RWPE2 (cell line): Measurements from ENCODE around the gene PIWIL4.

Experiments used
- ATAC-seq: fragments of 200-7000 bp; cut with Tn5 transposase; 3 replicates; pipeline ENCODE4 v1.9.1; 2021; ENCODE audit warnings: low read depth
- DNase-seq: peaks from one replicate; pipeline ENCODE4 v3.0.0-alpha.2; 2020; ENCODE audit warnings: low spot score
- H3K27ac ChIP-seq: fragments of 450-650 bp; 2 replicates; pipeline ENCODE4 v1.5.1; 2017; ENCODE audit warnings: mild to moderate bottlenecking; ENCODE audit not compliant: poor library complexity, severe bottlenecking
- H3K27me3 ChIP-seq: fragments of 250-450 bp; sonication (Bioruptor Pico); 2 replicates; pipeline ENCODE4 v1.5.1; 2021; ENCODE audit warnings: mild to moderate bottlenecking, moderate library complexity; ENCODE audit not compliant: insufficient read depth, poor library complexity, severe bottlenecking
- H3K36me3 ChIP-seq: fragments of 250-450 bp; sonication (Bioruptor Pico); 2 replicates; pipeline ENCODE4 v1.5.1; 2020; ENCODE audit warnings: low read depth, mild to moderate bottlenecking, moderate library complexity
- H3K4me1 ChIP-seq: fragments of 250-450 bp; sonication (Bioruptor Pico); 2 replicates; pipeline ENCODE4 v1.5.1; 2021; ENCODE audit warnings: mild to moderate bottlenecking, moderate library complexity; ENCODE audit not compliant: insufficient read depth, poor library complexity, severe bottlenecking
- H3K4me3 ChIP-seq: fragments of 250-450 bp; sonication (Bioruptor Pico); 2 replicates; pipeline ENCODE4 v1.5.1; 2021; ENCODE audit warnings: mild to moderate bottlenecking, moderate library complexity; ENCODE audit not compliant: severe bottlenecking
- H3K9me3 ChIP-seq: fragments of 250-450 bp; sonication (Bioruptor Pico); 2 replicates; pipeline ENCODE4 v1.5.1; 2021; ENCODE audit warnings: mild to moderate bottlenecking, moderate library complexity; ENCODE audit not compliant: severe bottlenecking
- TF ChIP-seq, protein P1 (sequence below): fragments of 450-650 bp; IDR thresholded peaks from one replicate; pipeline ENCODE4 v1.5.1; 2017; ENCODE audit warnings: mild to moderate bottlenecking, moderate library complexity; ENCODE audit not compliant: poor library complexity, severe bottlenecking

Gene PIWIL4

DNA sequence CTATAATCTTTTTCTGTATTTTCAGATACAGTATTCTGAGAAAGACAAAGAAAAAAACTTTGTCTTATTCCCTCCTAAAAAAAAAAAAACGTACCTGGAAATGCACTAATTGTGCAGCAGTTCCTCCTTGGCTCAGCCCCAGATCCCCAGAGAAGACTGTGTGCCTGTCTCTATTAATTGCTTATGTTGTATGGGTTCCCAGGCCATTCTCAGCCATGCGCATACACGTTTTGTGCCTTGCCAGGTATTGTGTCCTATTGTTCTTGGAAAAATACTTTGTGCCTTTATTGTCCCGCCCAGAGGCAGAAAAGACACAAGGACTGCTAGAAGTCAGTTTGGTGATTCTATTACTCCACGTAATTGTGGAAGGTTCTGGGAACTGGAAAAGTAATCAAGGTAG, 91.2 kb downstream of the PIWIL4 start:
- TF ChIP-seq, protein P1, sequence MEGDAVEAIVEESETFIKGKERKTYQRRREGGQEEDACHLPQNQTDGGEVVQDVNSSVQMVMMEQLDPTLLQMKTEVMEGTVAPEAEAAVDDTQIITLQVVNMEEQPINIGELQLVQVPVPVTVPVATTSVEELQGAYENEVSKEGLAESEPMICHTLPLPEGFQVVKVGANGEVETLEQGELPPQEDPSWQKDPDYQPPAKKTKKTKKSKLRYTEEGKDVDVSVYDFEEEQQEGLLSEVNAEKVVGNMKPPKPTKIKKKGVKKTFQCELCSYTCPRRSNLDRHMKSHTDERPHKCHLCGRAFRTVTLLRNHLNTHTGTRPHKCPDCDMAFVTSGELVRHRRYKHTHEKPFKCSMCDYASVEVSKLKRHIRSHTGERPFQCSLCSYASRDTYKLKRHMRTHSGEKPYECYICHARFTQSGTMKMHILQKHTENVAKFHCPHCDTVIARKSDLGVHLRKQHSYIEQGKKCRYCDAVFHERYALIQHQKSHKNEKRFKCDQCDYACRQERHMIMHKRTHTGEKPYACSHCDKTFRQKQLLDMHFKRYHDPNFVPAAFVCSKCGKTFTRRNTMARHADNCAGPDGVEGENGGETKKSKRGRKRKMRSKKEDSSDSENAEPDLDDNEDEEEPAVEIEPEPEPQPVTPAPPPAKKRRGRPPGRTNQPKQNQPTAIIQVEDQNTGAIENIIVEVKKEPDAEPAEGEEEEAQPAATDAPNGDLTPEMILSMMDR: no peak
- Histone ChIP-seq H3K36me3 (no peaks in the 10 kb centered on the region), H3K27ac (no peak overlapping the region), H3K4me3 (no peak overlapping the region), H3K4me1 (peaks cover 6% of the 10 kb centered on the region), H3K27me3 (no peaks in the 10 kb centered on the region), H3K9me3 (no peaks in the 10 kb centered on the region)
- ATAC-seq: no peak
- no peak for DNase-seq

DNA sequence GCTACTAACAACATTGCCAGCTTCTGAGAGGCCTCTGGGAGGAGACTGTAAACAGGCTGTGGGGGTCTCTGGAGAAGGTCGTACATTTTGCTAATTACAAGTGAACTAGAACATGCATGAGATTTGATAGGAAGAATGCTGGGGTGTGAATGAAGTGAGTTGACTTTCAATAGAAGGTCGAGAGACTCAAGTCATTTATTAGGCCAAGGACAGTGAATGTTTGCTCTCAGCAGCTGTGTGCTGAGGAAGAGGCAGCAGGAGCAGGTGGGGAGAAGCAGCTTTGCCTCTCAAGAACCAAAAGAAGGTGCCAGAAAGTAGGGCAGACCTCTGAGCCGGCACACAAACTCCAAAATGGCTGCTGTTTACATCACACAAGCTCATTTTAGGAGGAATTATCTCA, 91.7 kb downstream of the PIWIL4 start:
- Histone ChIP-seq H3K4me3 (no peak overlapping the region), H3K4me1 (peaks cover 6% of the 10 kb centered on the region), H3K9me3 (no peaks in the 10 kb centered on the region), H3K27ac (no peak overlapping the region), H3K36me3 (no peaks in the 10 kb centered on the region), H3K27me3 (no peaks in the 10 kb centered on the region)
- ATAC-seq: no peak
- TF ChIP-seq, protein P1: no peak
- DNase-seq: no peak

DNA sequence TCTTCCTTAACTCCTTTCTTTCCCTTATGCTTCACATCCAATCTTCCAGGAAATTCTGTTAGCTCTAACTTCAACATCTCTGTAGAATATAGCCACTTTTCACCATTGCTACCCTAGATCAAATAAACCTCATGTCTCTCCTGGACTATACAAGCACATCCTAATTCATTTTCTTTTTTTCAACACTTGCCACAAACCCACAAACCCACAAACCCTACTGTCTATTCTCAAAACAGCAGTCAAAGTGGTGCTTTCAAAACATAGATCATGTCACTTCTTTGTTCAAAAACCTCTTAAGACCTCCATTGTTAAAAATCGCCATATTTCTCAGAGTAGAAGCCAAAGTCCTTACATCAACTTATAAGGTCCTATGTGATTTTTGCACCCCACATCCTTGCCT, 94.3 kb downstream of the PIWIL4 start:
- no peak overlapping the region for H3K4me3 ChIP-seq
- H3K4me1 ChIP-seq: peaks cover 9% of the 10 kb centered on the region
- DNase-seq: no peak
- no peak overlapping the region for H3K27ac ChIP-seq
- TF ChIP-seq, protein P1: no peak
- H3K27me3 ChIP-seq: no peaks in the 10 kb centered on the region
- no peak for ATAC-seq
- no peaks in the 10 kb centered on the region for H3K9me3 ChIP-seq
- H3K36me3 ChIP-seq: no peaks in the 10 kb centered on the region

DNA sequence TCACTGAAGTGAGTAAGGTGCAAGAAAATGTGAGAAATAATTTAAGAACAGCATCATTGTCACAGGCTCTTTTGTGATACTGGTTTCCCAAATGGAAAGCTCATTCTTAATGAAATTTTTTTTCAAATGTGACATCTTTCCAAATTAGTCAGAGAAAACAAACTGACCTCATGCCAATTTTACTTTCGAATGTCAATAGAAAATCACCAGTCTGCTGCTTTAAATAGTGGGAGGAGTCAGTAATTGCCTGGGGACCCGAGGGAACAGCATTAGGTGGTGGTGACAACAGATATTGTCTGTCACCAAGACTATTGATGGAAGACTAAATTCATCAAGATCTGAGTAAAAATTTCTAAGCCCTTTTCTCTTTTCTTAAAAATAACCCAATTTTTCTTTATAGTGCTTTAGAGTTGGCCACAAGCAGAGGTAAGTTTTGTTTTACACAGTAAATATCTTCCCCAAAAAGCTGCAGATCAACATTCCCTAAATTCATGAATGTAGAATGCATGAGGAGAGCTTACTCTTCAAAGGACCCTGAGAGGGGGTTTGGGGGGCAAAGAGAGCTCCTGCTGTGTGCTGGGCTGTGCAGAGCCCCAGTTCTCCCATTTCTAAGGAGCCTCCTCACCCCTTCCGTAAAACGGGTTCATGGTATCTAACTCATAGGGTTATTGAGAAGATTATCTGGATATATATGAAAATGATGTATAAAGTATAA, 95.1 kb downstream of the PIWIL4 start:
- DNase-seq (no peak), ATAC-seq (no peak)
- no peak overlapping the region for H3K4me3 ChIP-seq
- no peaks in the 10 kb centered on the region for H3K9me3 ChIP-seq
- TF ChIP-seq, protein P1: no peak
- H3K27me3 ChIP-seq: no peaks in the 10 kb centered on the region
- no peak overlapping the region for H3K27ac ChIP-seq
- peaks cover 9% of the 10 kb centered on the region for H3K4me1 ChIP-seq
- H3K36me3 ChIP-seq: no peaks in the 10 kb centered on the region

DNA sequence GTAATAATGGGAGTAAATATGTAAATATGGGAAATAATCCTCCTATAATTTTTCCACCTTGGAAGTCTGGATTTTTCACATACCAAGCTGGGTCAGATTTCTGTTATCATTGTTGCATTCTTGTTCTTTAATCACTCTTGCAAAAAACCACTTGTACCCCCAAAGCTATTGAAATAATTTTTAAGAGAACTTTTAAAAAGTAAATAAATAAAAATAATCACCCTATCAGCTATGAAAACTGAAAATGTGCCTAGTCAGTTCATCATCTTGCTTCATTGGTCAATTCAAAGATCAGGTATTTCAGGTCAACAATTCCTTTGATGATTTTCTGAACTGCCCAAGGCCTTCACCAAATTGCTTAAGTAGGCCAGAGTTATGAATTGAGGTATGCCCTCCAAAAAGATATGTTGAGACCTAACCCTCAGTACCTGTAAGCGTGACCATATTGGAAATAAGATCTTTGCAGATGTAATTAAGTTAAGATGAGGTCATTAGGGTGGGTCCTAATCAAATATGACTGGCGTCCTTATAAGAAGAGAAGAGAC, 95.8 kb downstream of the PIWIL4 start:
- no peak for ATAC-seq
- no peaks in the 10 kb centered on the region for H3K36me3 ChIP-seq
- H3K27me3 ChIP-seq: no peaks in the 10 kb centered on the region
- TF ChIP-seq, protein P1: no peak
- no peaks in the 10 kb centered on the region for H3K9me3 ChIP-seq
- no peak for DNase-seq
- peaks cover 9% of the 10 kb centered on the region for H3K4me1 ChIP-seq
- no peak overlapping the region for H3K27ac ChIP-seq
- H3K4me3 ChIP-seq: no peak overlapping the region
